OCI-LY7 (cell line): ENCODE measurements around the gene DIP2C. TPM values are rescaled to one million over a fixed set of nuclear protein-coding genes. Genes with fewer than 3 reads are reported as not detected.

ENCODE experiments used
- BruUV-seq: library from RNA; stranded (reverse); fragments of 400-500 nt; replicated peaks from 2 replicates; lab custom pipeline; 2021; lab: Mats Ljungman, UMichigan
- CTCF ChIA-PET: fragments of 300-600 bp; sonication (Branson Sonifier 250); formaldehyde crosslinking; loops from one replicate; lab custom pipeline; 2022; ENCODE audit warnings: antibody characterized with exemption; ENCODE audit not compliant: unreplicated experiment; lab: Charles Lee
- POLR2A ChIA-PET: fragments of 300-600 bp; sonication (Branson Sonifier 250); formaldehyde crosslinking; loops from one replicate; lab custom pipeline; 2022; ENCODE audit warnings: antibody characterized with exemption; lab: Charles Lee
- DNase-seq: peaks from one replicate; pipeline ENCODE4 v3.0.0-alpha.2; 2015; ENCODE audit warnings: low spot score
- H2AFZ ChIP-seq: fragments of 200-600 bp; sonication (generic), shearing (Covaris generic); 2 replicates; pipeline ENCODE4 v1.6.1; 2014; ENCODE audit warnings: mild to moderate bottlenecking, antibody characterized with exemption, low read length, moderate library complexity
- H3K27ac ChIP-seq: fragments of 200-600 bp; sonication (generic); 2 replicates; pipeline ENCODE4 v1.5.1; 2014; ENCODE audit warnings: mixed run types, low read depth, mild to moderate bottlenecking, moderate library complexity, low read length, inconsistent platforms; ENCODE audit not compliant: poor library complexity, severe bottlenecking
- H3K36me3 ChIP-seq: fragments of 200-600 bp; sonication (generic); 2 replicates; pipeline ENCODE4 v1.6.1; 2014; ENCODE audit warnings: mild to moderate bottlenecking, antibody characterized with exemption, low read length, moderate library complexity, mixed read lengths; ENCODE audit not compliant: insufficient read depth
- H3K4me1 ChIP-seq: fragments of 200-600 bp; sonication (generic); 2 replicates; pipeline ENCODE4 v1.5.1; 2014; ENCODE audit warnings: mild to moderate bottlenecking, low read length; ENCODE audit not compliant: insufficient read depth, poor library complexity, severe bottlenecking
- H3K4me2 ChIP-seq: fragments of 200-600 bp; sonication (generic); 2 replicates; pipeline ENCODE4 v1.6.1; 2014; ENCODE audit warnings: mild to moderate bottlenecking, low read length
- H3K4me3 ChIP-seq: fragments of 200-600 bp; sonication (generic); 2 replicates; pipeline ENCODE4 v1.5.1; 2014; ENCODE audit warnings: mild to moderate bottlenecking, low read depth, low read length; ENCODE audit not compliant: poor library complexity, severe bottlenecking
- H3K79me2 ChIP-seq: fragments of 200-600 bp; sonication (generic); 2 replicates; pipeline ENCODE4 v1.6.1; 2016; ENCODE audit warnings: low read depth, mild to moderate bottlenecking, low read length, moderate library complexity, mixed read lengths; ENCODE audit not compliant: insufficient read depth
- H3K9me2 ChIP-seq: fragments of 200-600 bp; sonication (generic); 2 replicates; pipeline ENCODE4 v1.6.1; 2016; ENCODE audit warnings: mild to moderate bottlenecking, low read length, mixed read lengths; ENCODE audit not compliant: insufficient read depth
- H3K9me3 ChIP-seq: fragments of 200-600 bp; sonication (generic); 2 replicates; pipeline ENCODE4 v1.6.1; 2014; ENCODE audit warnings: mild to moderate bottlenecking, mixed run types, low read length, mixed read lengths
- H4K20me1 ChIP-seq: fragments of 200-600 bp; sonication (generic); 2 replicates; pipeline ENCODE4 v1.6.1; 2014; ENCODE audit warnings: mild to moderate bottlenecking, antibody characterized with exemption, low read length, moderate library complexity, mixed read lengths; ENCODE audit not compliant: insufficient read depth
- CTCF ChIP-seq: fragments of 200-600 bp; sonication (generic); conservative IDR thresholded peaks from 2 replicates; pipeline ENCODE4 v1.5.1; 2014; ENCODE audit warnings: mild to moderate bottlenecking, antibody characterized with exemption, low read length, moderate library complexity, mixed read lengths
- EZH2phosphoT487 ChIP-seq: fragments of 200-600 bp; sonication (generic); IDR thresholded peaks from 2 replicates; pipeline ENCODE4 v1.6.1; 2018; ENCODE audit warnings: low read depth, borderline replicate concordance, mild to moderate bottlenecking, mixed run types, antibody characterized with exemption, low read length, moderate library complexity, mixed read lengths
- intact Hi-C: fragments of 100-400 bp; cut with micrococcal nuclease; formaldehyde crosslinking; loops from one replicate; pipeline ENCODE4 v1.10.0; 2022; ENCODE audit not compliant: unreplicated experiment
- total RNA-seq, 2 experiments: library from RNA; depleted of rRNA in 1 of 2; stranded (reverse); fragments of >200 nt in 1 of 2; shearing (Covaris generic) in 1 of 2; gene quantifications; 2 replicates each; pipeline ENCODE4 v1.2.3, GENCODE V29; 2014 to 2022

DIP2C gene
- total RNA-seq, 2 experiments from 2014 or later, result 10.9 to 29.5 TPM

DNA sequence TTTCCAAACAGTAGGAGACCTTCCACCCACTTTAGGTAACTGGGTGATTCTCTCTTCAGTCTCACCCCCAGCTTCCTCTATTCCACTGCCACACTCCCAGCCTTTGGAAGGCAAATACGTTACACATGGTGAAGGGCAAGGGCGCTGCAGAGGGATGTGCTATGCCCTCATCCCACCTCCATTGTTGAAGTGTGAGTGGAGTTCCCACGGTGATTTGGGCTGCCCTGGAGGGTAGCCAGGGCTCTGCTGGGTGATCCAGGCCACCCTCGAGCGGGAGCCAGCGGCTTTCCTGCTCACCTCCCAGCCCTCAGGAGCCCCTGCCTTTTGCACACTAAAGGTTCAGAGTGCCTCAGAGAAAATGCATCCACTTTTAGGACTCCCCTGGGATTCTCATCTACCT lies 373.1 kb downstream of the DIP2C start:
- intact Hi-C loops, result loop anchor here (2.0 kb wide), 1 partner anchor 16 kb away; no protein-coding TSS in a partner anchor
- CTCF ChIA-PET, result interaction anchor here (0.6 to 1.1 kb wide), 2 partner anchors 8 to 10 kb away, joined by 4 to 5 read pairs; no protein-coding TSS in a partner anchor

GRCh38 chr10:314871-315270 lies 374.6 kb downstream of the DIP2C start:
- DNase-seq, result peak; percentile 52
- peak overlapping the region; percentile 15 for H3K4me3 ChIP-seq
- no peaks in the 10 kb centered on the region for H4K20me1 ChIP-seq
- H3K9me2 ChIP-seq, result no peaks in the 10 kb centered on the region
- H3K79me2 ChIP-seq, result no peaks in the 10 kb centered on the region
- POLR2A ChIA-PET, result interaction anchor here (1.1 to 2.5 kb wide), 4 partner anchors 8 to 22 kb away, joined by 3 to 14 read pairs (median 6); no protein-coding TSS in a partner anchor
- TF ChIP-seq CTCF (no peak), EZH2phosphoT487 (no peak)
- peaks cover 23% of the 10 kb centered on the region for H3K36me3 ChIP-seq
- H3K9me3 ChIP-seq, result no peaks in the 10 kb centered on the region
- H3K4me2 ChIP-seq, result peak overlapping the region; percentile 73
- BruUV-seq, result no TSS peak
- intact Hi-C loops, result no loop called here
- peak overlapping the region; percentile 48; the same call in 1 of the 2 replicates for H2AFZ ChIP-seq
- peaks cover 83% of the 10 kb centered on the region for H3K4me1 ChIP-seq
- CTCF ChIA-PET, result interaction anchor here (0.7 kb wide), 1 partner anchor 13 kb away, joined by 3 read pairs; no protein-coding TSS in a partner anchor
- peak overlapping the region; percentile 65 for H3K27ac ChIP-seq

More for the DNA sequence above, 373.1 kb downstream of the DIP2C start:
- Histone ChIP-seq H3K79me2 (no peaks in the 10 kb centered on the region), H3K9me3 (no peaks in the 10 kb centered on the region), H4K20me1 (no peaks in the 10 kb centered on the region), H3K4me2 (peak overlapping the region; percentile 73), H3K4me1 (peaks cover 67% of the 10 kb centered on the region), H3K36me3 (peaks cover 30% of the 10 kb centered on the region), H2AFZ (no peak overlapping the region), H3K9me2 (no peaks in the 10 kb centered on the region), H3K27ac (peak overlapping the region; percentile 71), H3K4me3 (no peak overlapping the region)
- no TSS peak for BruUV-seq
- no peak for DNase-seq
- POLR2A ChIA-PET, result interaction anchor here (0.5 to 2.5 kb wide), 4 partner anchors 9 to 568 kb away, joined by 3 to 15 read pairs (median 9); no protein-coding TSS in a partner anchor
- TF ChIP-seq CTCF (no peak), EZH2phosphoT487 (no peak)

DNA sequence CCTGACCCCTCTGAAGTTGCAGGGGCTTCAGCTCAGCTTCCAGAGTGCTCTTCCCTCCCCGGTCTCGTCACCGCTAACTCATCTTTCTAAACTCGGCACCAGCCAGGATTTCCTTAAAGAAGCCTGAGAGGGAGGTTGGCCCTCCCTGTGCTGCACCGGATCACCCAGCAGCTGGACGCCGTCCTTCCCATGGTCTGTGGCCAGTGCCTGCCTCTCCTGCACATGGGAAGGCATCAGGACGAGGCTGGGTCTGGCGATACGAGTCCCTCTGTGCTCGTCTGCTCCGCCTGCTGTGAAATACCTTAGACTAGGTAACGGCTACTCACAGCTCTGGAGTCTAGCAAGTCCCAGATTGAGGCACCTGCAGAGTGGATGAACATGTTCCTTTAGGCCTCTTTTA lies 375.1 kb downstream of the DIP2C start:
- H3K4me3 ChIP-seq, result peak overlapping the region; percentile 15
- no peaks in the 10 kb centered on the region for H4K20me1 ChIP-seq
- H3K4me1 ChIP-seq, result peaks cover 87% of the 10 kb centered on the region
- no TSS peak for BruUV-seq
- ChIA-PET POLR2A (interaction anchor here (1.0 to 2.5 kb wide), 4 partner anchors 15 to 207 kb away, joined by 3 to 14 read pairs (median 4); no protein-coding TSS in a partner anchor), CTCF (interaction anchor here (0.6 to 1.9 kb wide), 2 partner anchors 19 to 1107 kb away, joined by 3 to 4 read pairs; no protein-coding TSS in a partner anchor)
- peak overlapping the region; percentile 48; the same call in 1 of the 2 replicates for H2AFZ ChIP-seq
- no peaks in the 10 kb centered on the region for H3K9me2 ChIP-seq
- H3K27ac ChIP-seq, result peak overlapping the region; percentile 65
- no peak for DNase-seq
- H3K36me3 ChIP-seq, result peaks cover 26% of the 10 kb centered on the region; the same call in 1 of the 2 replicates
- intact Hi-C loops, result no loop called here
- H3K79me2 ChIP-seq, result no peaks in the 10 kb centered on the region
- TF ChIP-seq EZH2phosphoT487 (no peak), CTCF (no peak)
- H3K4me2 ChIP-seq, result peak overlapping the region; percentile 73
- no peaks in the 10 kb centered on the region for H3K9me3 ChIP-seq
